ENCODE data around the gene PPAN. TPM values are rescaled to one million over a fixed set of nuclear protein-coding genes. Genes with fewer than 3 reads are reported as not detected.

PPAN gene
- total and polyA plus RNA-seq, 4 donors: 15.0 to 61.4 (median 47.5) TPM

DNA sequence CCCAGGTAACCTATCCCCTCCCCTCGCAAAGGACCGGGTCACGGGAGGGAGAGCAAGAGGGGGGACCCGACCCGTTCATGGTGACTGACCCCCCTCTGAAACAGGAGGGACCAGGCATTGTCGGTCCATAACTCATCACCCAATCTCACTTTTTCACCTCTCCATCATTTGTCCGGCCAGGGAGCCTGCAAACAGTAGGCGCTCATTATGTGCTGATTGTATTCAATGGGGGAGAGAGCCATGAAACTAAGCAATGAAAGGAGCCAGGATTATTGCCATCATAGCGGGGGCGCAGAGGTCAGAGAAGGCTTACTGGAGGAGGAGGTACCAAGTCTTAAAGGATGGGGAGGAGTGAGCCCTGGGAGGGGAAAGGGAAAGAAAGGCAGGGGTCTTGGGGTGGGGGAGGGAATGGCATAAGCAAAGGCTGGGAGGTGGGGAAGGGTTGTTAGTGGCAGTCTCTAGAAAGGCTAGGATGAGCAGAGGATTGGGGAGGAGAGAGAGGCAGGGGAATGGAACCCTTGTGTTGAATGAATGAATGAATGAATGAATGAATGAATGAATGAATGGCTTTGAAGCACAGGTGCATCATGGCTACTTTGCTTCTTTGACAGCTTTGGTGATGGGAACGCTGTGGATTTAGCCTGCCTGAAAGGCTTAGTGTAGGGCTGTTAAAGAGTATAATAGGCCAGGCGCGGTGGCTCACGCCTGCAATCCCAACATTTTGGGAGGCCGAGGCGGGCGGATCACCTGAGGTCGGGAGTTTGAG, 18.7 kb upstream of the PPAN start:
- DNase-seq (no peak), ATAC-seq (ENCODE audit: insufficient read depth, low FRiP score) (no peak)
- Histone ChIP-seq H3K4me1 (ENCODE audit: control insufficient read depth in 5 of 5, insufficient read depth in 5 of 5, low read length in 5 of 5) (peaks cover 0 to 4% (median 0%) of the 10 kb centered on the region in 5 donors), H3K27me3 (ENCODE audit: control insufficient read depth in 3 of 3, insufficient read depth in 3 of 3, low read length in 2 of 3) (no peaks in the 10 kb centered on the region), H3K4me3 (peak overlapping the region; percentile 92), H3K36me3 (ENCODE audit: control insufficient read depth in 4 of 4, insufficient read depth in 4 of 4, low read length in 4 of 4) (peaks cover 0 to 24% (median 16%) of the 10 kb centered on the region in 4 donors), H3K27ac (ENCODE audit: low read depth in 1 of 2, low read length in 1 of 2) (peak overlapping the region in 1 of 2 donors; percentile 45), H3K9me3 (ENCODE audit: control insufficient read depth in 4 of 4, insufficient read depth in 3 of 4, low read length in 3 of 4) (no peaks in the 10 kb centered on the region), H3K9ac (ENCODE audit: insufficient read depth in 1 of 2, low read length in 2 of 2) (no peak overlapping the region)
- 90 to 94% methylated on average over 18 of the region's 18 CpGs for WGBS, 2 donors
- no peak for TF ChIP-seq CTCF (IDR thresholded peaks at IDR 0.05; ENCODE audit: control extremely low read depth, extremely low read depth)

- Histone ChIP-seq H3K9ac (ENCODE audit: insufficient read depth in 1 of 2, low read length in 2 of 2) (no peak overlapping the region), H3K4me3 (no peak overlapping the region), H3K36me3 (ENCODE audit: control insufficient read depth in 4 of 4, insufficient read depth in 4 of 4, low read length in 4 of 4) (peaks cover 0 to 27% (median 16%) of the 10 kb centered on the region in 4 donors), H3K4me1 (ENCODE audit: control insufficient read depth in 5 of 5, insufficient read depth in 5 of 5, low read length in 5 of 5) (peaks cover 0 to 4% (median 0%) of the 10 kb centered on the region in 5 donors), H3K9me3 (ENCODE audit: control insufficient read depth in 4 of 4, insufficient read depth in 3 of 4, low read length in 3 of 4) (no peaks in the 10 kb centered on the region), H3K27me3 (ENCODE audit: control insufficient read depth in 3 of 3, insufficient read depth in 3 of 3, low read length in 2 of 3) (no peaks in the 10 kb centered on the region), H3K27ac (ENCODE audit: low read depth in 1 of 2, low read length in 1 of 2) (no peak overlapping the region)
- ATAC-seq (ENCODE audit: insufficient read depth, low FRiP score) (no peak), DNase-seq (no peak)
- WGBS, 2 donors: 90 to 95% methylated on average over 6 of the region's 6 CpGs
- TF ChIP-seq CTCF (IDR thresholded peaks at IDR 0.05; ENCODE audit: control extremely low read depth, extremely low read depth): no peak
These were observed 17.1 kb upstream of the PPAN start for GRCh38 chr19:10088949-10089554.

DNA sequence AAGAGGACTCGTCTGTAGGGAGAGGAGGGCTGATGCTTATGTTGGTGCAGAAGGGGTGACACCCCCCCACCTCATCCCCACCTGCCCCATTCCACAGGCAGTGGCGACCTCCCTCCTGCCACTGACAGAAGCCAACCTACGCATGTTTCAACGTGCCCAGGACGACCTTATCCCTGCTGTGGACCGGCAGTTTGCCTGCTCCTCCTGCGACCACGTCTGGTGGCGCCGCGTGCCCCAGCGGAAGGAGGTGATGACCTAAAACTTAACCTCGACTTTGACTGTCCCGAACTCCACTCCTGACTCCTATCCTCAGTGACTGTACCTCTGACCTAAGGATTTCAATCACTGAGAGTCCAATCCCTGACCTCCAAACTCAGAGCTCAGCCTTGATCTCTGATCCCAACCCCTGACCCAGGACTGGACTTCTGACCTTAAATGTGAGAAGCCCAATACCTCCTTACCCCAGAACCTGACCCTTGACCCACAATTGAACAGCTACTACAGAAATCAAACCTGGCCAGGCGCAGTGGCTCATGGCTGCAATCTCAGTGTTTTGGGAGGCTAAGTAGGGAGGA, 16.3 kb upstream of the PPAN start:
- WGBS, 2 donors: 83 to 89% methylated on average over 15 of the region's 15 CpGs
- H3K36me3 ChIP-seq (ENCODE audit: control insufficient read depth in 4 of 4, insufficient read depth in 4 of 4, low read length in 4 of 4): peaks cover 0 to 27% (median 16%) of the 10 kb centered on the region in 4 donors
- H3K4me3 ChIP-seq: no peak overlapping the region
- H3K9me3 ChIP-seq (ENCODE audit: control insufficient read depth in 4 of 4, insufficient read depth in 3 of 4, low read length in 3 of 4): no peaks in the 10 kb centered on the region
- H3K9ac ChIP-seq (ENCODE audit: insufficient read depth in 1 of 2, low read length in 2 of 2): no peak overlapping the region
- H3K27ac ChIP-seq (ENCODE audit: low read depth in 1 of 2, low read length in 1 of 2): no peak overlapping the region
- H3K4me1 ChIP-seq (ENCODE audit: control insufficient read depth in 5 of 5, insufficient read depth in 5 of 5, low read length in 5 of 5): peaks cover 0 to 4% (median 0%) of the 10 kb centered on the region in 5 donors
- no peak for ATAC-seq (ENCODE audit: insufficient read depth, low FRiP score)
- no peaks in the 10 kb centered on the region for H3K27me3 ChIP-seq (ENCODE audit: control insufficient read depth in 3 of 3, insufficient read depth in 3 of 3, low read length in 2 of 3)
- TF ChIP-seq CTCF (IDR thresholded peaks at IDR 0.05; ENCODE audit: control extremely low read depth, extremely low read depth): no peak
- DNase-seq: no peak

Measured in lung (tissue), 12 donors.